H1 (cell line): ENCODE results near the gene NAV2. TPM values are rescaled to one million over a fixed set of nuclear protein-coding genes. Genes with fewer than 3 reads are reported as not detected.

ENCODE experiments used
- CTCF ChIA-PET: fragments of 300-600 bp; sonication (Branson Sonifier 250); formaldehyde crosslinking; loops from one replicate; lab custom pipeline; 2021; ENCODE audit not compliant: partially characterized antibody; lab: Charles Lee
- POLR2A ChIA-PET: fragments of 300-600 bp; sonication (Branson Sonifier 250); formaldehyde crosslinking; loops from one replicate; lab custom pipeline; 2021; ENCODE audit warnings: inconsistent platforms; ENCODE audit not compliant: partially characterized antibody; lab: Charles Lee
- DNase-seq, 2 experiments: peaks; one replicate each; pipeline versions ENCODE4 v3.0.0 to v3.0.0-alpha.2; 2010 to 2022; ENCODE audit warnings: low spot score in 2 of 2, low read depth in 1 of 2, mixed read lengths in 1 of 2
- FAIRE-seq: peaks from 2 replicates; lab custom pipeline; 2011; peaks lifted over from hg19 to GRCh38; lab: Jason Lieb, UNC
- H2AFZ ChIP-seq: 2 replicates; pipeline ENCODE4 v1.8.1; 2012; ENCODE audit warnings: low read length, inconsistent platforms
- H2AK5ac ChIP-seq: 2 replicates; pipeline ENCODE4 v1.6.1; 2013; ENCODE audit warnings: low read depth, low read length
- H2BK120ac ChIP-seq: replicated peaks from 2 replicates; pipeline ENCODE3; 2013; ENCODE audit warnings: low read depth, low read length, inconsistent platforms
- H2BK12ac ChIP-seq: 2 replicates; pipeline ENCODE4 v1.6.1; 2013; ENCODE audit warnings: low read depth, low read length
- H2BK15ac ChIP-seq: 2 replicates; pipeline ENCODE4 v1.6.1; 2013; ENCODE audit warnings: low read length
- H2BK20ac ChIP-seq: 2 replicates; pipeline ENCODE4 v1.6.1; 2013; ENCODE audit warnings: low read length
- H2BK5ac ChIP-seq: 2 replicates; pipeline ENCODE4 v1.6.1; 2013; ENCODE audit warnings: low read depth, low read length
- H3K14ac ChIP-seq: 2 replicates; pipeline ENCODE4 v1.6.1; 2013; ENCODE audit warnings: inconsistent platforms; ENCODE audit not compliant: insufficient read length
- H3K18ac ChIP-seq: 2 replicates; pipeline ENCODE4 v1.6.1; 2013; ENCODE audit warnings: low read length; ENCODE audit errors: extremely low read depth
- H3K23ac ChIP-seq: 2 replicates; pipeline ENCODE4 v1.6.1; 2013; ENCODE audit warnings: inconsistent platforms; ENCODE audit not compliant: insufficient read length
- H3K23me2 ChIP-seq: 2 replicates; pipeline ENCODE4 v1.6.1; 2013; ENCODE audit warnings: low read depth, low read length
- H3K27ac ChIP-seq: 2 replicates; pipeline ENCODE4 v1.6.1; 2011; ENCODE audit warnings: low read depth, low read length, inconsistent platforms
- H3K27me3 ChIP-seq, 4 experiments: replicated peaks in 1 of 4; 1 replicate in 1 of 4; 2 replicates in 3 of 4; pipeline versions ENCODE4 v1.6.1 to v1.8.1; 2011 to 2013; ENCODE audit warnings: low read length in 3 of 4, mild to moderate bottlenecking in 3 of 4, inconsistent platforms in 2 of 4, mixed read lengths in 2 of 4, moderate library complexity in 1 of 4; ENCODE audit not compliant: control insufficient read depth in 3 of 4, insufficient read depth in 3 of 4; ENCODE audit errors: extremely low read depth in 1 of 4
- H3K36me3 ChIP-seq, 4 experiments: 2 replicates each; pipeline versions ENCODE4 v1.6.1 to v1.8.1; 2011 to 2013; ENCODE audit warnings: mild to moderate bottlenecking in 4 of 4, low read length in 3 of 4, moderate library complexity in 2 of 4, control low read depth in 1 of 4, inconsistent platforms in 1 of 4; ENCODE audit not compliant: insufficient read depth in 4 of 4, control insufficient read depth in 2 of 4
- H3K4ac ChIP-seq: replicated peaks from 2 replicates; pipeline ENCODE3; 2013; ENCODE audit warnings: low read length, low read depth, mixed read lengths, inconsistent platforms; ENCODE audit not compliant: insufficient read length
- H3K4me1 ChIP-seq, 4 experiments: replicated peaks in 1 of 4; 1 replicate in 1 of 4; 2 replicates in 3 of 4; pipeline versions ENCODE4 v1.6.1 to v1.8.1; 2011 to 2013; ENCODE audit warnings: low read length in 3 of 4, inconsistent platforms in 2 of 4, mixed read lengths in 1 of 4; ENCODE audit not compliant: insufficient read depth in 4 of 4, control insufficient read depth in 3 of 4
- H3K4me2 ChIP-seq, 2 experiments: 2 replicates each; pipeline versions ENCODE4 v1.6.1 to v1.8.1; 2011 to 2013; ENCODE audit warnings: low read depth in 2 of 2, low read length in 2 of 2, control low read depth in 1 of 2, inconsistent platforms in 1 of 2, mild to moderate bottlenecking in 1 of 2; ENCODE audit not compliant: insufficient read depth in 1 of 2
- H3K4me3 ChIP-seq, 4 experiments: fragments of 200-600, 300-600 bp in 1 of 4; sonication (generic), shearing (Covaris generic), sonication (Bioruptor Twin) in 1 of 4; 2 replicates each; pipeline versions ENCODE4 v1.5.1 to v1.8.1; 2011 to 2016; ENCODE audit warnings: low read length in 4 of 4, low read depth in 3 of 4, control low read depth in 2 of 4, inconsistent platforms in 2 of 4, mild to moderate bottlenecking in 2 of 4, mixed read lengths in 1 of 4, moderate library complexity in 1 of 4; ENCODE audit not compliant: insufficient read depth in 2 of 4; ENCODE audit errors: extremely low read depth in 1 of 4
- H3K56ac ChIP-seq: replicated peaks from 2 replicates; pipeline ENCODE3; 2013; ENCODE audit warnings: low read depth, mild to moderate bottlenecking, mixed read lengths, low read length, inconsistent platforms; ENCODE audit not compliant: insufficient read length
- H3K79me1 ChIP-seq: 2 replicates; pipeline ENCODE4 v1.6.1; 2013; ENCODE audit warnings: low read depth, low read length, control low read depth
- H3K79me2 ChIP-seq, 2 experiments: 2 replicates each; pipeline versions ENCODE4 v1.6.1 to v1.8.1; 2012 to 2013; ENCODE audit warnings: low read length in 2 of 2, mild to moderate bottlenecking in 2 of 2, inconsistent platforms in 1 of 2; ENCODE audit not compliant: insufficient read depth in 2 of 2, control insufficient read depth in 1 of 2
- H3K9ac ChIP-seq, 4 experiments: replicated peaks in 1 of 4; 1 replicate in 1 of 4; 2 replicates in 3 of 4; pipeline versions ENCODE4 v1.6.1 to v1.8.1; 2011 to 2013; ENCODE audit warnings: low read depth in 3 of 4, low read length in 3 of 4, control low read depth in 2 of 4, mild to moderate bottlenecking in 2 of 4, moderate library complexity in 2 of 4, inconsistent platforms in 1 of 4; ENCODE audit errors: extremely low read depth in 1 of 4
- H3K9me3 ChIP-seq, 2 experiments: 2 replicates each; pipeline versions ENCODE4 v1.6.1 to v1.8.1; 2012 to 2013; ENCODE audit warnings: mild to moderate bottlenecking in 2 of 2, moderate library complexity in 2 of 2, control low read depth in 1 of 2, inconsistent platforms in 1 of 2, low read depth in 1 of 2, low read length in 1 of 2, mixed read lengths in 1 of 2; ENCODE audit not compliant: insufficient read depth in 2 of 2
- H4K20me1 ChIP-seq, 2 experiments: replicated peaks in 1 of 2; 2 replicates each; pipeline versions ENCODE3 to v1.8.1; 2011 to 2013; ENCODE audit warnings: inconsistent platforms in 2 of 2, low read length in 2 of 2, mild to moderate bottlenecking in 1 of 2; ENCODE audit not compliant: insufficient read depth in 2 of 2, control insufficient read depth in 1 of 2
- H4K5ac ChIP-seq: 2 replicates; pipeline ENCODE4 v1.6.1; 2013; ENCODE audit warnings: low read length, low read depth, mixed read lengths, inconsistent platforms; ENCODE audit not compliant: insufficient read length
- H4K8ac ChIP-seq: 2 replicates; pipeline ENCODE4 v1.8.0; 2013; ENCODE audit warnings: mild to moderate bottlenecking, moderate library complexity, low read length, inconsistent platforms; ENCODE audit not compliant: insufficient read depth; ENCODE audit errors: extremely low read depth
- H4K91ac ChIP-seq: replicated peaks from 2 replicates; pipeline ENCODE3; 2013; ENCODE audit warnings: low read length, mixed read lengths, inconsistent platforms; ENCODE audit not compliant: insufficient read length
- ATF2 ChIP-seq: IDR thresholded peaks from 2 replicates; pipeline ENCODE4 v1.6.1; 2012; ENCODE audit warnings: low read length, inconsistent platforms
- CBX5 ChIP-seq: fragments of 300-800, 300-1000 bp; sonication (generic); IDR thresholded peaks from 2 replicates; pipeline ENCODE4 v1.7.1; 2016; ENCODE audit warnings: antibody characterized with exemption, low read length, low read depth
- CEBPB ChIP-seq: IDR thresholded peaks from 2 replicates; pipeline ENCODE4 v1.6.1; 2012; ENCODE audit warnings: low read depth, low read length
- CHD1 ChIP-seq: IDR thresholded peaks from 2 replicates; pipeline ENCODE4 v1.6.1; 2012; ENCODE audit warnings: low read depth, low read length, improper control_type of control experiment
- EP300 ChIP-seq, 2 experiments: IDR thresholded peaks; 1 replicate in 1 of 2; 2 replicates in 1 of 2; pipeline ENCODE4 v1.6.1; 2011 to 2012; ENCODE audit warnings: low read depth in 2 of 2, low read length in 2 of 2, mild to moderate bottlenecking in 2 of 2, borderline replicate concordance in 1 of 2, inconsistent platforms in 1 of 2, moderate library complexity in 1 of 2
- GABPA ChIP-seq: IDR thresholded peaks from 2 replicates; pipeline ENCODE4 v1.6.1; 2011; ENCODE audit warnings: mild to moderate bottlenecking, low read length, moderate library complexity, borderline replicate concordance; ENCODE audit not compliant: insufficient read depth
- POLR2A ChIP-seq, 2 experiments: IDR thresholded peaks; 1 replicate in 1 of 2; 2 replicates in 1 of 2; pipeline ENCODE4 v1.6.1; 2011; ENCODE audit warnings: low read depth in 2 of 2, low read length in 2 of 2, mild to moderate bottlenecking in 2 of 2; ENCODE audit errors: control extremely low read depth in 1 of 2
- RBBP5 ChIP-seq: IDR thresholded peaks from 2 replicates; pipeline ENCODE4 v1.7.1; 2012; ENCODE audit warnings: low read depth, mild to moderate bottlenecking, inconsistent platforms, low read length, moderate library complexity, borderline replicate concordance
- RFX5 ChIP-seq: IDR thresholded peaks from 2 replicates; pipeline ENCODE4 v1.6.1; 2011; ENCODE audit warnings: low read depth, low read length, improper control_type of control experiment, borderline replicate concordance
- RNF2 ChIP-seq: fragments of 200-900, 300-1000 bp; sonication (generic); IDR thresholded peaks from 2 replicates; pipeline ENCODE4 v1.7.1; 2016; ENCODE audit warnings: borderline replicate concordance, low read depth, mild to moderate bottlenecking, antibody characterized with exemption, low read length; ENCODE audit not compliant: poor library complexity, severe bottlenecking; ENCODE audit errors: missing control alignments
- TBP ChIP-seq: IDR thresholded peaks from 2 replicates; pipeline ENCODE4 v1.6.1; 2011; ENCODE audit warnings: low read depth, low read length, improper control_type of control experiment
- WGBS, 2 experiments: shearing (Covaris generic) in 1 of 2; methylation state at CpG; one replicate each; pipeline versions ENCODE4 v1.1.6 to v1.1.7; 2013 to 2015; ENCODE audit warnings: low lambda C conversion rate in 2 of 2, mixed read lengths in 2 of 2, inconsistent platforms in 1 of 2, low coverage in 1 of 2, missing lambda C conversion rate in 1 of 2; ENCODE audit not compliant: insufficient replicate concordance in 2 of 2, insufficient coverage in 1 of 2, insufficient read length in 1 of 2; ENCODE audit errors: extremely low coverage in 1 of 2, missing lambda C conversion rate in 1 of 2; 5-methylcytosine and 5-hydroxymethylcytosine counted together
- polyA plus RNA-seq, 7 experiments: library from polyadenylated mRNA; depleted of rRNA in 3 of 7; stranded (reverse) in 5 of 7; unstranded in 2 of 7; fragments of >200 nt in 5 of 7; fragments of 200-250 nt in 2 of 7; gene quantifications; 1 replicate in 5 of 7; 2 replicates in 1 of 7; 4 replicates in 1 of 7; pipeline versions ENCODE4 v1.2.1 to v1.2.3, GENCODE V29; 2011 to 2013; ENCODE audit warnings: missing spikeins in 2 of 7, mixed read lengths in 2 of 7
- total RNA-seq: library from RNA; stranded (reverse); fragmentation: NEBNext Ultra II Directional; extraction: Animal tissue kit (Norgen Biotek cat#: 25700); gene quantifications from 2 replicates; pipeline ENCODE4 v1.2.1, GENCODE V29; 2021

The NAV2 gene
- total and polyA plus RNA-seq, 2 of the 8 experiments (the other 6 are each of a cell fraction or from before 2014, with no cell fraction given) = 35.6 to 73.6 TPM

- Histone ChIP-seq H2BK20ac (no peak overlapping the region), H2BK15ac (no peak overlapping the region), H3K9ac (no peak overlapping the region), H3K79me1 (no peaks in the 10 kb centered on the region), H3K23me2 (no peaks in the 10 kb centered on the region), H3K4me2 (no peak overlapping the region), H3K18ac (no peak overlapping the region), H3K27ac (no peak overlapping the region), H3K4me3 (no peak overlapping the region; a peak in 1 of 8 replicates), H3K23ac (no peak overlapping the region), H3K4ac (no peak overlapping the region), H4K20me1 (no peaks in the 10 kb centered on the region), H4K8ac (no peak overlapping the region), H3K14ac (no peak overlapping the region), H3K4me1 (peaks cover 3 to 13% (median 8%) of the 10 kb centered on the region in 4 experiments; a peak in 5 of 7 replicates), H2BK12ac (no peak overlapping the region), H3K36me3 (no peaks in the 10 kb centered on the region), H3K9me3 (no peaks in the 10 kb centered on the region), H4K5ac (no peak overlapping the region), H2AFZ (no peak overlapping the region), H3K27me3 (peaks cover 0 to 2% (median 0%) of the 10 kb centered on the region in 4 experiments; a peak in 2 of 7 replicates), H3K79me2 (no peaks in the 10 kb centered on the region)
- ChIA-PET CTCF (interaction anchor here (1.1 to 1.3 kb wide), 4 partner anchors 17 to 117 kb away, joined by 3 to 6 read pairs (median 3); no protein-coding TSS in a partner anchor), POLR2A (no interaction called here)
- 74% methylated on average over 4 of the region's 4 CpGs; no CpG with 5 or more reads in 1 of the 2 experiments for WGBS, 2 experiments
- no peak for DNase-seq
- no peak for FAIRE-seq
- TF ChIP-seq CEBPB = no peak
- TF ChIP-seq RBBP5 = no peak
- no peak for TF ChIP-seq CBX5
- TF ChIP-seq ATF2 = no peak
- no peak for TF ChIP-seq GABPA
- no peak for TF ChIP-seq EP300 (IDR thresholded peaks at IDR 0.05; ENCODE audit: borderline replicate concordance in 1 of 2, low read depth in 2 of 2, low read length in 2 of 2)
- TF ChIP-seq TBP = no peak
- TF ChIP-seq POLR2A (IDR thresholded peaks at IDR 0.05; ENCODE audit: control extremely low read depth in 1 of 2, low read depth in 2 of 2, low read length in 2 of 2) = no peak
- TF ChIP-seq RFX5 = no peak
- TF ChIP-seq CHD1 = no peak
- TF ChIP-seq RNF2 = no peak
- TF ChIP-seq, all 59 proteins: peak for 0
- H2BK5ac ChIP-seq = no peak overlapping the region
- H3K56ac ChIP-seq = no peak overlapping the region
- H4K91ac ChIP-seq = no peak overlapping the region
- no peak overlapping the region for H2BK120ac ChIP-seq
- no peak overlapping the region for H2AK5ac ChIP-seq
Observed at GRCh38 chr11:19680829-19681368, 31.7 kb upstream of the NAV2 start.
